ENCODE data around the gene FAM174C.

DNA sequence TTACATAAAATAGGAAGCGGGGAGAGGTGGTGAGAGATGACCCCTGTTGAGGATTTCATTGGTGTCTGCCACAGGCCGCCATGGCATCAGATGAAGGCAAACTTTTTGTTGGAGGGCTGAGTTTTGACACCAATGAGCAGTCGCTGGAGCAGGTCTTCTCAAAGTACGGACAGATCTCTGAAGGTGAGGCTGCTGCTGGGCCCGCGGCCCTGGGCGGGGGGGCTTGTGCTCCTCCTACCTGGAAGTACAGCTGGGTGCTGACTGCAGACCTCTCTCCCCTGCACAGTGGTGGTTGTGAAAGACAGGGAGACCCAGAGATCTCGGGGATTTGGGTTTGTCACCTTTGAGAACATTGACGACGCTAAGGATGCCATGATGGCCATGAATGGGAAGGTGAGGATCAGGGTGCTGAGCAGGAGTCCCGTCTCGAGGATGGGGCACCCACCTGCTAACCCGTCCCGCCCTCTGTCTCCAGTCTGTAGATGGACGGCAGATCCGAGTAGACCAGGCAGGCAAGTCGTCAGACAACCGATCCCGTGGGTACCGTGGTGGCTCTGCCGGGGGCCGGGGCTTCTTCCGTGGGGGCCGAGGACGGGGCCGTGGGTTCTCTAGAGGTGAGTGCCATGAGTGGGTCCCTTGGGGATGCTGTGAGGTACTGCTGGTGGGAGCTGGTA lies 4.3 kb upstream of the FAM174C start:
- TF ChIP-seq, protein P1, sequence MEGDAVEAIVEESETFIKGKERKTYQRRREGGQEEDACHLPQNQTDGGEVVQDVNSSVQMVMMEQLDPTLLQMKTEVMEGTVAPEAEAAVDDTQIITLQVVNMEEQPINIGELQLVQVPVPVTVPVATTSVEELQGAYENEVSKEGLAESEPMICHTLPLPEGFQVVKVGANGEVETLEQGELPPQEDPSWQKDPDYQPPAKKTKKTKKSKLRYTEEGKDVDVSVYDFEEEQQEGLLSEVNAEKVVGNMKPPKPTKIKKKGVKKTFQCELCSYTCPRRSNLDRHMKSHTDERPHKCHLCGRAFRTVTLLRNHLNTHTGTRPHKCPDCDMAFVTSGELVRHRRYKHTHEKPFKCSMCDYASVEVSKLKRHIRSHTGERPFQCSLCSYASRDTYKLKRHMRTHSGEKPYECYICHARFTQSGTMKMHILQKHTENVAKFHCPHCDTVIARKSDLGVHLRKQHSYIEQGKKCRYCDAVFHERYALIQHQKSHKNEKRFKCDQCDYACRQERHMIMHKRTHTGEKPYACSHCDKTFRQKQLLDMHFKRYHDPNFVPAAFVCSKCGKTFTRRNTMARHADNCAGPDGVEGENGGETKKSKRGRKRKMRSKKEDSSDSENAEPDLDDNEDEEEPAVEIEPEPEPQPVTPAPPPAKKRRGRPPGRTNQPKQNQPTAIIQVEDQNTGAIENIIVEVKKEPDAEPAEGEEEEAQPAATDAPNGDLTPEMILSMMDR (IDR thresholded peaks at IDR 0.05) = no peak
- no peak for TF ChIP-seq POLR2AphosphoS5 (IDR thresholded peaks at IDR 0.05)
